RWPE2 (cell line): ENCODE results near the gene HSD11B1.

Experiments used
- ATAC-seq: fragments of 200-7000 bp; cut with Tn5 transposase; 3 replicates; pipeline ENCODE4 v1.9.1; 2021; ENCODE audit warnings: low read depth
- DNase-seq: peaks from one replicate; pipeline ENCODE4 v3.0.0-alpha.2; 2020; ENCODE audit warnings: low spot score
- H3K27ac ChIP-seq: fragments of 450-650 bp; 2 replicates; pipeline ENCODE4 v1.5.1; 2017; ENCODE audit warnings: mild to moderate bottlenecking; ENCODE audit not compliant: poor library complexity, severe bottlenecking
- H3K27me3 ChIP-seq: fragments of 250-450 bp; sonication (Bioruptor Pico); 2 replicates; pipeline ENCODE4 v1.5.1; 2021; ENCODE audit warnings: mild to moderate bottlenecking, moderate library complexity; ENCODE audit not compliant: insufficient read depth, poor library complexity, severe bottlenecking
- H3K36me3 ChIP-seq: fragments of 250-450 bp; sonication (Bioruptor Pico); 2 replicates; pipeline ENCODE4 v1.5.1; 2020; ENCODE audit warnings: low read depth, mild to moderate bottlenecking, moderate library complexity
- H3K4me1 ChIP-seq: fragments of 250-450 bp; sonication (Bioruptor Pico); 2 replicates; pipeline ENCODE4 v1.5.1; 2021; ENCODE audit warnings: mild to moderate bottlenecking, moderate library complexity; ENCODE audit not compliant: insufficient read depth, poor library complexity, severe bottlenecking
- H3K4me3 ChIP-seq: fragments of 250-450 bp; sonication (Bioruptor Pico); 2 replicates; pipeline ENCODE4 v1.5.1; 2021; ENCODE audit warnings: mild to moderate bottlenecking, moderate library complexity; ENCODE audit not compliant: severe bottlenecking
- H3K9me3 ChIP-seq: fragments of 250-450 bp; sonication (Bioruptor Pico); 2 replicates; pipeline ENCODE4 v1.5.1; 2021; ENCODE audit warnings: mild to moderate bottlenecking, moderate library complexity; ENCODE audit not compliant: severe bottlenecking
- CTCF ChIP-seq: fragments of 450-650 bp; IDR thresholded peaks from one replicate; pipeline ENCODE4 v1.5.1; 2017; ENCODE audit warnings: mild to moderate bottlenecking, moderate library complexity; ENCODE audit not compliant: poor library complexity, severe bottlenecking

Gene HSD11B1

GRCh38 chr1:209714338-209714737, 9.7 kb downstream of the HSD11B1 start:
- H3K4me3 ChIP-seq, result no peak overlapping the region
- H3K9me3 ChIP-seq, result no peaks in the 10 kb centered on the region
- ATAC-seq (no peak), DNase-seq (no peak)
- TF ChIP-seq CTCF, result no peak
- no peaks in the 10 kb centered on the region for H3K27me3 ChIP-seq
- no peaks in the 10 kb centered on the region for H3K4me1 ChIP-seq
- no peak overlapping the region for H3K27ac ChIP-seq
- H3K36me3 ChIP-seq, result no peaks in the 10 kb centered on the region

GRCh38 chr1:209715314-209715713, 10.7 kb downstream of the HSD11B1 start:
- Histone ChIP-seq H3K9me3 (no peaks in the 10 kb centered on the region), H3K27ac (no peak overlapping the region), H3K4me1 (no peaks in the 10 kb centered on the region), H3K27me3 (no peaks in the 10 kb centered on the region), H3K4me3 (no peak overlapping the region), H3K36me3 (no peaks in the 10 kb centered on the region)
- no peak for TF ChIP-seq CTCF
- ATAC-seq (no peak), DNase-seq (no peak)

GRCh38 chr1:209717818-209718217, 13.2 kb downstream of the HSD11B1 start:
- ATAC-seq, result no peak
- no peaks in the 10 kb centered on the region for H3K36me3 ChIP-seq
- no peaks in the 10 kb centered on the region for H3K4me1 ChIP-seq
- H3K9me3 ChIP-seq, result no peaks in the 10 kb centered on the region
- no peak for TF ChIP-seq CTCF
- DNase-seq, result no peak
- H3K27ac ChIP-seq, result no peak overlapping the region
- no peak overlapping the region for H3K4me3 ChIP-seq
- no peaks in the 10 kb centered on the region for H3K27me3 ChIP-seq

- no peak for TF ChIP-seq CTCF
- Histone ChIP-seq H3K4me1 (no peaks in the 10 kb centered on the region), H3K27ac (no peak overlapping the region), H3K27me3 (no peaks in the 10 kb centered on the region), H3K9me3 (no peaks in the 10 kb centered on the region), H3K4me3 (no peak overlapping the region), H3K36me3 (no peaks in the 10 kb centered on the region)
- DNase-seq (no peak), ATAC-seq (no peak)
Observed at GRCh38 chr1:209720326-209720725, 15.7 kb downstream of the HSD11B1 start.

- TF ChIP-seq CTCF, result no peak
- Histone ChIP-seq H3K36me3 (no peaks in the 10 kb centered on the region), H3K4me3 (no peak overlapping the region), H3K9me3 (no peaks in the 10 kb centered on the region), H3K4me1 (no peaks in the 10 kb centered on the region), H3K27me3 (no peaks in the 10 kb centered on the region), H3K27ac (no peak overlapping the region)
- DNase-seq (no peak), ATAC-seq (no peak)
Observed at GRCh38 chr1:209720826-209721225, 16.2 kb downstream of the HSD11B1 start.
